ENCODE measurements around the gene NOD1.
A peak's percentile ranks its signal among the peaks of the same experiment; 100 is the strongest.

Gene NOD1

GRCh38 chr7:30434140-30434799, 44.3 kb downstream of the NOD1 start:
- Histone ChIP-seq H3K4me3 (replicated peaks; ENCODE audit: insufficient read depth, low read length) (no peak overlapping the region), H3K27me3 (ENCODE audit: insufficient read depth, poor library complexity, severe bottlenecking) (no peaks in the 10 kb centered on the region), H3K27ac (replicated peaks) (peak overlapping the region; percentile 66)
- DNase-seq (ENCODE audit: low read depth in 1 of 2, low spot score in 1 of 2), result no peak
- TF ChIP-seq SPI1 (IDR thresholded peaks at IDR 0.05; ENCODE audit: borderline replicate concordance, low read depth), result peak; percentile 89
- no peak for TF ChIP-seq REST (IDR thresholded peaks at IDR 0.05; ENCODE audit: insufficient replicate concordance, low read depth)
- no peak for TF ChIP-seq CTCF (IDR thresholded peaks at IDR 0.05; ENCODE audit: insufficient read depth, low read length)
- TF ChIP-seq POLR2AphosphoS5 (IDR thresholded peaks at IDR 0.05; ENCODE audit: low read depth), result no peak
- TF ChIP-seq GABPA (IDR thresholded peaks at IDR 0.05; ENCODE audit: low read depth), result no peak

GRCh38 chr7:30433506-30433905, 45.1 kb downstream of the NOD1 start:
- H3K27ac ChIP-seq (replicated peaks), result peak overlapping the region; percentile 66
- TF ChIP-seq REST (IDR thresholded peaks at IDR 0.05; ENCODE audit: insufficient replicate concordance, low read depth) (no peak), SPI1 (IDR thresholded peaks at IDR 0.05; ENCODE audit: borderline replicate concordance, low read depth) (no peak), CTCF (IDR thresholded peaks at IDR 0.05; ENCODE audit: insufficient read depth, low read length) (no peak), GABPA (IDR thresholded peaks at IDR 0.05; ENCODE audit: low read depth) (no peak), POLR2AphosphoS5 (IDR thresholded peaks at IDR 0.05; ENCODE audit: low read depth) (no peak)

GRCh38 chr7:30433082-30433481, 45.5 kb downstream of the NOD1 start:
- Histone ChIP-seq H3K27ac (replicated peaks) (peak overlapping the region; percentile 66), H3K27me3 (ENCODE audit: insufficient read depth, poor library complexity, severe bottlenecking) (no peaks in the 10 kb centered on the region), H3K4me3 (replicated peaks; ENCODE audit: insufficient read depth, low read length) (no peak overlapping the region)
- TF ChIP-seq SPI1 (IDR thresholded peaks at IDR 0.05; ENCODE audit: borderline replicate concordance, low read depth) (peak; percentile 11; the same call in 1 of the 2 replicates), POLR2AphosphoS5 (IDR thresholded peaks at IDR 0.05; ENCODE audit: low read depth) (0 out of 2 replicates have a peak, but pooled peaks have one; percentile 32), CTCF (IDR thresholded peaks at IDR 0.05; ENCODE audit: insufficient read depth, low read length) (no peak), REST (IDR thresholded peaks at IDR 0.05; ENCODE audit: insufficient replicate concordance, low read depth) (no peak)
- DNase-seq (ENCODE audit: low read depth in 1 of 2, low spot score in 1 of 2), result peak; percentile 48 to 73

More at GRCh38 chr7:30433506-30433905, 45.1 kb downstream of the NOD1 start:
- no peak for DNase-seq (ENCODE audit: low read depth in 1 of 2, low spot score in 1 of 2)
- no peaks in the 10 kb centered on the region for H3K27me3 ChIP-seq (ENCODE audit: insufficient read depth, poor library complexity, severe bottlenecking)
- no peak overlapping the region for H3K4me3 ChIP-seq (replicated peaks; ENCODE audit: insufficient read depth, low read length)
